Smooth muscle cell of the coronary artery (primary cell): Measurements from ENCODE around the gene MOV10L1. TPM values are rescaled to one million over a fixed set of nuclear protein-coding genes. Genes with fewer than 3 reads are reported as not detected.

Source experiments
- total RNA-seq: library from RNA; depleted of rRNA; stranded (reverse); fragments of >200 nt; gene quantifications from 2 replicates; pipeline ENCODE4 v1.2.3, GENCODE V29; 2014; ENCODE audit warnings: low replicate concordance

The MOV10L1 gene
- total RNA-seq, result 0.23 and 16.9 TPM in 2 replicates

GRCh38 chr22:50089682-50090411 lies at the start of gene MOV10L1:
TSS of gene MOV10L1 (plus strand) at chr22:50090006. CDS start at chr22:50090089, 83 bp downstream.

GRCh38 chr22:50058061-50058905 lies 31.5 kb upstream of the MOV10L1 start, which contains the start of gene TTLL8:
TSS of gene TTLL8 (minus strand) at chr22:50058298.

GRCh38 chr22:50085211-50085972 lies 4.4 kb upstream of the MOV10L1 start, which contains the start of gene MLC1:
TSS of gene MLC1 (minus strand) at chr22:50085426. CDS start at chr22:50084902, 524 bp downstream.

GRCh38 chr22:50170453-50171318 lies 80.9 kb downstream of the MOV10L1 start, which contains the start of gene PANX2:
TSS of gene PANX2 (plus strand) at chr22:50170731. CDS start at chr22:50170731, 0 bp downstream.

GRCh38 chr22:50185375-50186087 lies 95.7 kb downstream of the MOV10L1 start, which contains the start of gene TRABD:
TSS of gene TRABD (plus strand) at chr22:50185913. CDS start at chr22:50193061, 7,148 bp downstream.

GRCh38 chr22:50200461-50201190 lies 110.8 kb downstream of the MOV10L1 start, which contains the start of gene SELENOO:
TSS of gene SELENOO (plus strand) at chr22:50201011. CDS start at chr22:50201037, 26 bp downstream.

Other genes starting within 250 kb of the MOV10L1 start
- gene ZBED4, start 236.2 kb upstream of the MOV10L1 start, total RNA-seq, result 4.7 and 10.1 TPM in 2 replicates
- gene ALG12, start 171.6 kb upstream of the MOV10L1 start, total RNA-seq, result 11.4 and 18.5 TPM in 2 replicates
- 82.2 and 95.2 TPM in 2 replicates for gene CRELD2, start 171.4 kb upstream of the MOV10L1 start, total RNA-seq
- 20.9 and 21.4 TPM in 2 replicates for gene PIM3, start 129.2 kb upstream of the MOV10L1 start, total RNA-seq
- not detected in 2 replicates for gene IL17REL, start 77.2 kb upstream of the MOV10L1 start, total RNA-seq
- gene TTLL8, start 31.7 kb upstream of the MOV10L1 start, total RNA-seq, result not detected in 2 replicates
- gene MLC1, start 4.6 kb upstream of the MOV10L1 start, total RNA-seq, result under 0.01 and 1.9 TPM in 2 replicates
- 0.35 and 0.98 TPM in 2 replicates for gene PANX2, start 80.7 kb downstream of the MOV10L1 start, total RNA-seq
- 20.2 and 25.0 TPM in 2 replicates for gene TRABD, start 95.9 kb downstream of the MOV10L1 start, total RNA-seq
- 20.4 and 24.7 TPM in 2 replicates for gene SELENOO, start 111.0 kb downstream of the MOV10L1 start, total RNA-seq
- 18.7 and 34.5 TPM in 2 replicates for gene TUBGCP6, start 155.0 kb downstream of the MOV10L1 start, total RNA-seq
- 11.8 and 30.0 TPM in 2 replicates for gene HDAC10, start 161.3 kb downstream of the MOV10L1 start, total RNA-seq
- 20.9 and 39.5 TPM in 2 replicates for gene MAPK12, start 171.7 kb downstream of the MOV10L1 start, total RNA-seq
- gene MAPK11, start 180.4 kb downstream of the MOV10L1 start, total RNA-seq, result 4.1 and 4.3 TPM in 2 replicates
- gene PLXNB2, start 217.6 kb downstream of the MOV10L1 start, total RNA-seq, result 133 and 226 TPM in 2 replicates
- gene DENND6B, start 237.0 kb downstream of the MOV10L1 start, total RNA-seq, result 1.1 and 1.3 TPM in 2 replicates